Keratinocyte (primary cell): Measurements from ENCODE around the gene WFDC2. TPM values are rescaled to one million over a fixed set of nuclear protein-coding genes. Genes with fewer than 3 reads are reported as not detected.
"Not testable (repeated sequence)": the region's sequence is repeated elsewhere in the genome, so short reads cannot be mapped to it uniquely, and the experiment has no call there.

Experiments used
- DNase-seq: peaks from one replicate; pipeline ENCODE4 v3.0.0-alpha.2; 2011; ENCODE audit warnings: low read depth, missing footprints, low spot score
- FAIRE-seq: peaks from 2 replicates; lab custom pipeline; 2011; peaks lifted over from hg19 to GRCh38; lab: Jason Lieb, UNC
- H2AFZ ChIP-seq: 2 replicates; pipeline ENCODE4 v1.6.0; 2012; ENCODE audit warnings: low read length, control low read depth, inconsistent platforms; ENCODE audit not compliant: control insufficient read depth
- H3K27ac ChIP-seq: 2 replicates; pipeline ENCODE4 v1.5.1; 2011; ENCODE audit warnings: low read length; ENCODE audit not compliant: control insufficient read depth, insufficient read depth
- H3K27me3 ChIP-seq: 3 replicates; pipeline ENCODE4 v1.6.0; 2011; ENCODE audit warnings: low read length; ENCODE audit not compliant: control insufficient read depth, insufficient read depth; ENCODE audit errors: extremely low read depth
- H3K36me3 ChIP-seq, 2 experiments: 2 replicates in 1 of 2; 3 replicates in 1 of 2; pipeline ENCODE4 v1.5.1; 2011; ENCODE audit warnings: low read length in 2 of 2, mild to moderate bottlenecking in 1 of 2; ENCODE audit not compliant: control insufficient read depth in 2 of 2, insufficient read depth in 2 of 2; ENCODE audit errors: extremely low read depth in 1 of 2
- H3K4me1 ChIP-seq: 3 replicates; pipeline ENCODE4 v1.5.1; 2011; ENCODE audit warnings: low read length; ENCODE audit not compliant: control insufficient read depth, insufficient read depth; ENCODE audit errors: extremely low read depth
- H3K4me2 ChIP-seq: 3 replicates; pipeline ENCODE4 v1.6.0; 2011; ENCODE audit warnings: low read depth, low read length; ENCODE audit not compliant: control insufficient read depth, insufficient read depth; ENCODE audit errors: extremely low read depth
- H3K4me3 ChIP-seq, 3 experiments: fragments of 200-600 bp in 1 of 3; sonication (generic) in 1 of 3; 2 replicates in 2 of 3; 3 replicates in 1 of 3; pipeline ENCODE4 v1.5.1; 2011 to 2016; ENCODE audit warnings: low read length in 3 of 3, mild to moderate bottlenecking in 3 of 3, control low read depth in 2 of 3, inconsistent platforms in 1 of 3, low read depth in 1 of 3, mixed read lengths in 1 of 3, mixed run types in 1 of 3, moderate library complexity in 1 of 3; ENCODE audit not compliant: control insufficient read depth in 2 of 3, insufficient read depth in 2 of 3; ENCODE audit errors: extremely low read depth in 1 of 3
- H3K79me2 ChIP-seq: 2 replicates; pipeline ENCODE4 v1.6.0; 2012; ENCODE audit warnings: low read length; ENCODE audit not compliant: control insufficient read depth, insufficient read depth
- H3K9ac ChIP-seq: 3 replicates; pipeline ENCODE4 v1.6.0; 2011; ENCODE audit warnings: low read length; ENCODE audit not compliant: control insufficient read depth, insufficient read depth; ENCODE audit errors: extremely low read depth
- H3K9me1 ChIP-seq: 3 replicates; pipeline ENCODE4 v1.6.0; 2011; ENCODE audit warnings: low read length; ENCODE audit not compliant: control insufficient read depth, insufficient read depth; ENCODE audit errors: extremely low read depth
- H3K9me3 ChIP-seq: 2 replicates; pipeline ENCODE4 v1.5.1; 2012; ENCODE audit warnings: low read depth, low read length; ENCODE audit not compliant: control insufficient read depth
- H4K20me1 ChIP-seq: 3 replicates; pipeline ENCODE4 v1.6.0; 2011; ENCODE audit warnings: low read length; ENCODE audit not compliant: control insufficient read depth, insufficient read depth; ENCODE audit errors: extremely low read depth
- EZH2 ChIP-seq: IDR thresholded peaks from one replicate; pipeline ENCODE4 v1.6.1; 2012; ENCODE audit warnings: inconsistent platforms, mild to moderate bottlenecking, low read length, moderate library complexity
- dilution Hi-C: fragments of 300-500 bp; cut with MboI; formaldehyde crosslinking; loops from one replicate; pipeline ENCODE4 v1.7.0; 2020; ENCODE audit warnings: low sequenced_read_pairs; ENCODE audit not compliant: extremely low pct_ligation_motif_present
- polyA plus RNA-seq, 5 experiments: library from polyadenylated mRNA; depleted of rRNA in 3 of 5; stranded (reverse) in 3 of 5; stranded (forward) in 1 of 5; unstranded in 1 of 5; fragments of >200 nt; gene quantifications; 1 replicate in 1 of 5; 2 replicates in 3 of 5; 3 replicates in 1 of 5; pipeline versions ENCODE4 v1.2.1 to v1.2.3, GENCODE V29; 2011 to 2012; ENCODE audit warnings: missing spikeins in 2 of 5, low read depth in 1 of 5, low replicate concordance in 1 of 5
- TF ChIP-seq, protein P1 (sequence below), 3 experiments: IDR thresholded peaks in 1 of 3; conservative IDR thresholded peaks in 1 of 3; optimal IDR thresholded peaks in 1 of 3; 2 replicates in 2 of 3; 3 replicates in 1 of 3; pipeline versions ENCODE3 to v1.5.1; 2011; ENCODE audit warnings: low read length in 3 of 3, mild to moderate bottlenecking in 3 of 3, moderate library complexity in 2 of 3, control low read depth in 1 of 3, inconsistent platforms in 1 of 3; ENCODE audit not compliant: insufficient read depth in 2 of 3; ENCODE audit errors: extremely low read depth in 1 of 3

WFDC2 gene
- polyA plus RNA-seq, 1 donor (not counting 4 experiments of a cell fraction or from before 2014, with no cell fraction given), result not detected

- no peaks in the 10 kb centered on the region for H3K79me2 ChIP-seq
- peak overlapping the region in 2 of 3 experiments; percentile 24 to 29 for H3K4me3 ChIP-seq
- H3K4me1 ChIP-seq, result peaks cover 5% of the 10 kb centered on the region
- H3K36me3 ChIP-seq, result no peaks in the 10 kb centered on the region
- TF ChIP-seq EZH2, result peak; percentile 26
- TF ChIP-seq, protein P1, sequence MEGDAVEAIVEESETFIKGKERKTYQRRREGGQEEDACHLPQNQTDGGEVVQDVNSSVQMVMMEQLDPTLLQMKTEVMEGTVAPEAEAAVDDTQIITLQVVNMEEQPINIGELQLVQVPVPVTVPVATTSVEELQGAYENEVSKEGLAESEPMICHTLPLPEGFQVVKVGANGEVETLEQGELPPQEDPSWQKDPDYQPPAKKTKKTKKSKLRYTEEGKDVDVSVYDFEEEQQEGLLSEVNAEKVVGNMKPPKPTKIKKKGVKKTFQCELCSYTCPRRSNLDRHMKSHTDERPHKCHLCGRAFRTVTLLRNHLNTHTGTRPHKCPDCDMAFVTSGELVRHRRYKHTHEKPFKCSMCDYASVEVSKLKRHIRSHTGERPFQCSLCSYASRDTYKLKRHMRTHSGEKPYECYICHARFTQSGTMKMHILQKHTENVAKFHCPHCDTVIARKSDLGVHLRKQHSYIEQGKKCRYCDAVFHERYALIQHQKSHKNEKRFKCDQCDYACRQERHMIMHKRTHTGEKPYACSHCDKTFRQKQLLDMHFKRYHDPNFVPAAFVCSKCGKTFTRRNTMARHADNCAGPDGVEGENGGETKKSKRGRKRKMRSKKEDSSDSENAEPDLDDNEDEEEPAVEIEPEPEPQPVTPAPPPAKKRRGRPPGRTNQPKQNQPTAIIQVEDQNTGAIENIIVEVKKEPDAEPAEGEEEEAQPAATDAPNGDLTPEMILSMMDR (optimal IDR thresholded peaks at IDR 0.05 in 1 of 3, IDR thresholded peaks at IDR 0.05 in 1 of 3, conservative IDR thresholded peaks at IDR 0.05 in 1 of 3; ENCODE audit: extremely low read depth in 1 of 3, insufficient read depth in 2 of 3, low read length in 3 of 3), result peak in 1 of 3 experiments; percentile 23
- H3K9me1 ChIP-seq, result no peaks in the 10 kb centered on the region
- H3K27ac ChIP-seq, result no peak overlapping the region
- H4K20me1 ChIP-seq, result no peaks in the 10 kb centered on the region
- DNase-seq (no peak), FAIRE-seq (no peak)
- peaks cover 42% of the 10 kb centered on the region for H3K27me3 ChIP-seq
- no peak overlapping the region for H2AFZ ChIP-seq
- no peak overlapping the region for H3K9ac ChIP-seq
- H3K4me2 ChIP-seq, result peak overlapping the region; percentile 67
- H3K9me3 ChIP-seq, result no peaks in the 10 kb centered on the region
- dilution Hi-C loops, result no loop called here
Measured at GRCh38 chr20:45470937-45471336, 1.4 kb downstream of the WFDC2 start.

- dilution Hi-C loops, FAIRE-seq, H3K9ac ChIP-seq, DNase-seq, H2AFZ ChIP-seq, H3K27ac ChIP-seq, H3K4me2 ChIP-seq, H3K9me3 ChIP-seq, H3K4me1 ChIP-seq, H3K79me2 ChIP-seq, H3K36me3 ChIP-seq, H4K20me1 ChIP-seq, H3K9me1 ChIP-seq, H3K4me3 ChIP-seq: not testable (repeated sequence)
- peaks cover 42% of the 10 kb centered on the region for H3K27me3 ChIP-seq
Measured at GRCh38 chr20:45472286-45472685, 2.7 kb downstream of the WFDC2 start.

DNA sequence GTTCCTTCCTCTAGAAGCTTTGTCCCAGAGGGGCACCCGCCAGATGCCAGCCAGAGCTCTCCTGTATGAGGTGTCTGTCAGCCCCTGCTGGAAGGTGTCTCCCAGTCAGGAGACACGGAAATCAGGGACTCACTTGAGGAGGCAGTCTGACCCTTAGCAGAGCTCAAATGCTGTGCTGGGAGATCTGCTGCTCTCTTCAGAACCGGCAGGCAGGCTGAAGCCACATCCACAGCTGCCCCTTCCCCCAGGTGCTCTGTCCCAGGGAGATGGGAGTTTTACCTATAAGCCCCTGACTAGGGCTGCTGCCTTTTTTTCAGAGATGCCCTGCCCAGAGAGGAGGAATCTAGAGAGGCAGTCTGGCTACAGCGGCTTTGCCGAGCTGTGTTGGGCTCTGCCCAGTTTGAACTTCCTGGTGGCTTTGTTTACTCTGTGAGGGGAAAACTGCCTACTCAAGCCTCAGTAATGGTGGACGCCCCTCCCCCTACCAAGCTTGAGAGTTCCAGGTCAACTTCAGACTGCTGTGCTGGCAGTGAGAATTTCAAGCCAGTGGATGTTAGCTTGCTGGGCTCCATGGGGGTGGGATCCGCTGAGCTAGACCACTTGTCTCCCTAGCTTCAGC is 8.1 kb downstream of the WFDC2 start:
- H3K27me3 ChIP-seq, result peaks cover 14% of the 10 kb centered on the region
- DNase-seq, result not testable (repeated sequence)

More for the DNA sequence above, 8.1 kb downstream of the WFDC2 start:
- H2AFZ ChIP-seq, H3K36me3 ChIP-seq, H3K4me3 ChIP-seq, dilution Hi-C loops, H3K9ac ChIP-seq, H3K4me1 ChIP-seq, H3K9me3 ChIP-seq, H4K20me1 ChIP-seq, H3K9me1 ChIP-seq, H3K79me2 ChIP-seq, FAIRE-seq, H3K4me2 ChIP-seq, H3K27ac ChIP-seq: not testable (repeated sequence)
